ENCODE results near the gene GSTO1.
A peak's percentile ranks its signal among the peaks of the same experiment; 100 is the strongest.

The GSTO1 gene

DNA sequence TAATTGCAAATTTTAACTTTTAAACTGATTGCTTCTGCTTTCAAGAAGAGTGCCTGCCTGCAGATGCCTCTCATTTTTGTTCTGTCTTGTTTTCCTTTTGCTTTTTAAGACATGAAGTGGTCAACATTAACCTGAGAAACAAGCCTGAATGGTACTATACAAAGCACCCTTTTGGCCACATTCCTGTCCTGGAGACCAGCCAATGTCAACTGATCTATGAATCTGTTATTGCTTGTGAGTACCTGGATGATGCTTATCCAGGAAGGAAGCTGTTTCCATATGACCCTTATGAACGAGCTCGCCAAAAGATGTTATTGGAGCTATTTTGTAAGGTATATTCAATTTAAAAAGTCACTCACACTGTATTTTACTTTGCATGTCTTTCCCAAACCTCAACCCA, 23.1 kb downstream of the GSTO1 start:
- DNase-seq: no peak

DNA sequence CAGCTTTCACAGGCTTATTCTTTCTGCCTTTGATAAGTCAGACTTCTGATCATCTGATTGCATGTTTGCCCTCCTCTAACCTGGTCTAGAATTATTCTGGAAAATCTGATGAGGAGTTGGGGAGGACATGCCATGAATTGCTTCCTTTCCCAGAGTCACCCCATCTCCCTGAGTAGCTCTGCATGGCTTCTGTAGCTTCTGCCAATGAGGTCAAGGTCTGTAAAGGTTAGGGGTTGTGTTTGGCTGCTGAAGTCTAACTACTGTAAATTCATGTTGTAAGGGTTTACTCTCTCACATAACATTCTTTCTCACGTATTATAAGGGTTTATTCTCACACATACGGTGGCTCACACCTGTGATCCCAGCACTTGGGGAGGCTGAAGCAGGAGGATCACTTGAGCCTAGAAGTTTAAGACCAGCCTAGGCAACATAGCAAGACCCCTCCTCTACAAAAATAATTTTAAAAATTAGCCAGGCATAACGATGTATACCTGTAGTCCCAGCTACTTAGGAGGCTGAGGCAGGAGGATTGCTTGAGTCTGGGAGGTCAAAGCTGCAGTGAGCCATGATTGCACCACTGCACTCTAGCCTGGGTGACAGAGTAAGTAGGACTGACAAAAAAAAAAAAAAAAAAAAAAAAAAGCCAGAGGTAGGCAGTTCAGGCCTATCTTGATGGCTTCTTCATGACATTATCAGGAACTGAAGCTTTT, 25.0 kb downstream of the GSTO1 start:
- DNase-seq: no peak

DNA sequence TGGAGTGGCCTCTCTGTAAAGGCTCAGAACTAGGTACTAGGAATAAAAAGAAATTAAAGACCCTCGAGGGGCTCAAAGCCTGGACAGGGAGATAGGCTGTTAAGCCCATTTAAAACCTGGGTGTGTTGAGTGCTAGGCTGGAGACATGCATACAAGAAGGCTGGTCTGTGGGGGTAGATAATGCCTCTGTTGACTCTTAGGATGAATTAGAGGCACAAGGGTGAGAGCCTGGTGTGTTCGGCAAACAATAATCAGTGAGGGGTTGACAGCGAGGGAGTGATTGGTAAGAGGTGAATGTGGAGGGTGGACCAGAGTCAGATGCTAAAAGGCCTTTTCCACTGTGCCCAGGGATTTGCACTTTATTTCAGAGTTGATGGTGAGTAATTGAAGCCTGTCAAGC, 27.0 kb downstream of the GSTO1 start:
- no peak for DNase-seq

DNA sequence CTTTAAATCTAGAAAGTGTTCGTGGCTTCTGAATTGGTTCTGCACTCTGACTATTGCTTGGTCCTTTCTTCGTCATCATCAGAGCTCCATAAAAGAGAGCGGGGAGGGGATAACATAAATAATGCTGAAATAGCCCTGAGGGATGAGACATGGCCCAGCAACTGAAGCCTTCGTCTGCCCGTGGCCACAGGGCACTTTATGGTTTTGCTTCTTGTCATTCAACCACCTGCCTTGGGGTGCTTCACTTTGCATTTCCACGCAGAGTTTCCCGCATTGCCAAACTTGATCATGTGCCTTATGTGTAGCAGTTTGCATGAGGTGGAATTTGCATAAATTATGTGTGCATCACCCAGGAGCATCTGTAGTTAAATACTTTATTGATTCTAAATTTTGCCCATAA, 30.2 kb downstream of the GSTO1 start:
- no peak for DNase-seq

DNA sequence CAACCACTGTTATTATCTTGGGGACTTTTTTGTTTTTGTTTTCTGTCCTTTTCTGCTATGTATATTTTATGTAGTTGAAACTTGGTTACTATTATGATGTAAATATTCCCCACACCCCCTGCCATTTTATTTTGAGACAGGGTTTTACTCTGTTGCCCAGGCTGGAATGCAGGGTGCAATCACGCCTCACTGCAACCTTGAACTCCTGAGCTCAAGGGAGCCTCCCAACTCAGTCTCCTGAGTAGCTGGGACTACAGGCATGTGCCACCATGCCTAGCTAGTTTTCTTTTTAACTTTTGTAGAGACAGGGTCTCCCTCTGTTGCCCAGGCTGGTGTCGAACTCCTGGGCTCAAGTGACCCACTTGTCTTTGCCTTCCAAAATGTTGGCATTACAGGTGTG, 32.2 kb downstream of the GSTO1 start:
- DNase-seq: no peak

DNA sequence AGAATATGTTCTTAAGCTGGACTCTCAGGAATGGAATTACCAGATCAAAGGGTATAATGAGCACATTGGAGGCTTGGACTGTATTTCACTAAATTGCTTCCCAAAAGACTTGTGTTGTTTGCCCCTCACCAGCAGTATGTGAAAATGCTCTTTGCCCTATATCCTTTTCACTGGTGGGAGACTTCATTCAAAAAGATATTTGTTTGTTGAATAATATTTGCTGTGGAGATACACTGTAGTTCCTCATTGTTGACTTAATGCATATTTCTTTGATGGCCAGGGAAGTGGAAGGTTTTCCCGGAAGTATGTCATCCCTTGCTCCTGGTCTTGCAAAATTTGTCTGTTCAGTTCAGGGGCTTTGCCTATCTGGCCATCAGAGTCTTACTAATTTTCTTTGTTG, 33.7 kb downstream of the GSTO1 start:
- DNase-seq: no peak

DNA sequence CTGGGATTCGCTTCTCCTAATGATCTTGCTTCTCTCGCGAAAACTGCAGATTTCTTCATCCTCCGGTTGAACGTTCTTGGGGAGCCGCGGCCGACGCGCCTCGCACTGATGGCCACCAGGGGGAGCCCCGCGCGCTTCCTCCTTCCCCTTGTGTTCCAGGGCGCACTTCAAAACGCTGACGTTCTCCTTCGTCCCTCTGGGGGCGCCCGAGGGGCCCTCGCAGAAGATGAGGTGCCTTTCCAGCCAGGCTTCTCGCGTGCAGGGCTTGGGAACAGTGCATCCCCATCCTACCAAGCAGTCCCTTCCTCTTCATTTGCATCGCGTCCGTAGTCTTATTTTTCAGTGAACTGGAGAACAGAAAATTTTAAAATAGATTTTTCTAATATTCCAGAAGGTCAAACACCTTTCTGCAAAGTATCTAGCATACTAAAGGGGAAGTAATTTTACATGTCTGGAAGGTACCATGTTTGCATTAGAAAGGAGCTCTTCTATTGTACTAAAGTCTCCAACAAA, 36.8 kb downstream of the GSTO1 start:
- DNase-seq: peak; percentile 67

DNA sequence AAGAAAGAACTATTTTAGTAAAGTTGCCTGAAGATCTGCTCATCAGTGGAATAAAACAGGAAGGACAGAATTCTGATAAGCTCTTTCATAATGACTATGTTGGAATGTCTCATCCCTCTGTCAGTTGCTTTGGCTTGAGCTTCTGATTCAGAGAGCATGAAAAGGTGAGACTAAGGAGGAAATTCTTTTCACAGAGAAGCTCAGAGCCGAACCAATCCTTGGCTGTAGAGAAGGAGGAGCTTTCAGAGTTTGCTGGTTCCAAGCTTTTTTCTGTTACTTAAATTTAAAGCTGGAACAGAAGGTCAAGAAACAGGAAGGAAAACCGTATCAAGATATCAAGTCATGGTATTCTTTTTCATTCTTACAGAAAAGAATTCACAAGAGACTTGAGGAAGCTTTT, 38.3 kb downstream of the GSTO1 start:
- no peak for DNase-seq

DNA sequence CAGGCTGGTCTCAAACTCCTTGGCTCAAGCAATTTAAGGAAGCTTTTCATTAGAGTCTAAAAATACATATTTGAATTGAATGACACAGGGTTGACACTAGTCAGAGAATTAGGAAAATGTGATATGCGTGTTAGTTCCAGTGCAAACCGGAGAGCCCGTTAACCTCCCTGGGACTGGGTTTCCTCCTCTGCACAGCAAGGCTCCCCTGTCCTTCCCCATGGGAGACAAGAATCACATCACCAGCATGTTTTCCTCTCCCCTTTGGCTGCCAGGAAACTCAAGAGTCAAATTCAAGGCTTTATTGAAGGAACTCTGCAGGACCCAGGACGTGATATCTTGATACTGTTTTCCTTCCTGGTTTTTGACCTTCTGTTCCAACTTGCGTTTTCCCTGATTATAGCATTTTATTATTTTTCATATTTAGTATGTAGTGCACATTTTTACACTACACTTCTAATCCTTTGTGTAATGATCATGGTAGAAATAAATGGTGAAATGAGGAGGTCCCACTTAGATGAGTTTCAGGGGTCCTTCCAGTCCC, 39.2 kb downstream of the GSTO1 start:
- DNase-seq: no peak

DNA sequence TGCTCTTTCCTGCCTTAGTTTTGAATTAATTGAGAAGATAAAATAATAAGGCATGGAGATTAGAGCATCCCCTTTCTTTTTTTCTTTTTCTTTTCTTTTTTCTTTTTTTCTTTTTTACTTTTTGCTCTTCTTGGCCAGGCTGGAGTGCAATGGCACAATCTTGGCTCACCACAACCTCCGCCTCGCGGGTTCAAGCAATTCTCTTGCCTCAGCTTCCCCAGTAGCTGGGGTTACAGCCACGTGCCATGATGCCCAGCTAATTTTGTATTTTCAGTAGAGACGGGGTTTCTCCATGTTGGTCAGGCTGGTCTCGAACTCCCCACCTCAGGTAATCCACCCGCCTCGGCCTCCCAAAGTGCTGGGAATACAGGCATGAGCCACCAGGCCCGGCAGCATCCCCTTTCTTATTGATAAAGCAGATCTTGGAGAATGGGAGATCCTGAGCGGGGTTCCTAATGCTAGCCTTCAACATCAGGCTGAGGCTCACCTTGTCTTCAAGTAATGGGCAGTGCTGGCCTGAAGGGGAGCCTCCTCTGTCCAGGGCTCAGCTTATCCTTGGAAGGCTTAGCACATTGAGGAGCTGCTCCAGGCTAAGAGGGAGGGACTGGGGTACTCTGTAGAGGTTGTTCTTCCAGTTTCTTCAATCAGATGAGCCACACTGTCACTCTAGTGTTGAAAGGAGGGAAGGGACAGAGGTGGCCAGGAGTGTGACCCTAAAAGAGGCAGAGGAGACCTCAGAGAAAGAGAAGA, 42.2 kb downstream of the GSTO1 start:
- DNase-seq: no peak

DNA sequence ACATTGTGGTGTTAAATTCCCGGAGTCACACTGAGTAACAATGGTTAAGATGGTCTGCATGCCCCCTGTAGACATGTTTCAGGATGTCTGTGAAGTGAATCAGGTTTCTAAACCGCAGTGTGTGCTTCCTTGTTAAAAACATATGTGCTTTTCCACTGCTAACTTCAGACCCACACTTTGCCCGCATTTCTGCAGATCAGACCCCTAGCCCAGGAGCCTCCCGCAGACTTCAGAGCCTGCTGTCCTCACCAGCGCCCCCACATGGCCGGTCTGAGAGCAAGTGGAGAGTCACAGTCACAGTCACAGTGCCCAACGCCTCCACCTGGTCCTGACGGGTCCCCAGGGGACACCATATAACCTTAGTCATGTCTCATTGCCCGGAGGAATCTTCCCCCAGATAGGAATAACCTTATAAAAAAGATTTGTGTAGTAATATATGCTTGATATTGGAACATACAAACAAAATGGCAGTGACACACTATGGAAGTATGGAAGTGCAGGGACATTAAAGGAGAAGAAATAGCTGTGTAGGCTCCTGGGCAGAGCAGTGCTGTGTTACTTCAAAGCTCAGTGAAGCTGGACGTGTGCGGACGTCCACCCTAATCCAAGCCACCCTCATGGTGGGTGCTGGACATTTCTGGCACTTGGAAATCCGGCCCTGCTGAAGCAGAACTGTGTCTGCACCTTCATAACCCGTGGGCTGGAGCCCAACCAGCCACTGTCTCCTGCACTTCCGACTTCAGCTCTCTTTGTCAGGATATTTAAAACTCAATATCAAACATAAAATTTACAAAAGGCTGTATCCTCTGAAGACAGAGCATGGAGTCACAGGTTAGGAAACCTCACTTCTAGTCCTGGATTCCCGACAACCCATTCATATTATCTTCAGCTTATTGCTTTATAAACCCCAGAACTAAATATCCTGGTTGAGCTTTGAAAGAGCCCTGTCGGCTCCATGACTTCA, 43.3 kb downstream of the GSTO1 start:
- DNase-seq: no peak

DNA sequence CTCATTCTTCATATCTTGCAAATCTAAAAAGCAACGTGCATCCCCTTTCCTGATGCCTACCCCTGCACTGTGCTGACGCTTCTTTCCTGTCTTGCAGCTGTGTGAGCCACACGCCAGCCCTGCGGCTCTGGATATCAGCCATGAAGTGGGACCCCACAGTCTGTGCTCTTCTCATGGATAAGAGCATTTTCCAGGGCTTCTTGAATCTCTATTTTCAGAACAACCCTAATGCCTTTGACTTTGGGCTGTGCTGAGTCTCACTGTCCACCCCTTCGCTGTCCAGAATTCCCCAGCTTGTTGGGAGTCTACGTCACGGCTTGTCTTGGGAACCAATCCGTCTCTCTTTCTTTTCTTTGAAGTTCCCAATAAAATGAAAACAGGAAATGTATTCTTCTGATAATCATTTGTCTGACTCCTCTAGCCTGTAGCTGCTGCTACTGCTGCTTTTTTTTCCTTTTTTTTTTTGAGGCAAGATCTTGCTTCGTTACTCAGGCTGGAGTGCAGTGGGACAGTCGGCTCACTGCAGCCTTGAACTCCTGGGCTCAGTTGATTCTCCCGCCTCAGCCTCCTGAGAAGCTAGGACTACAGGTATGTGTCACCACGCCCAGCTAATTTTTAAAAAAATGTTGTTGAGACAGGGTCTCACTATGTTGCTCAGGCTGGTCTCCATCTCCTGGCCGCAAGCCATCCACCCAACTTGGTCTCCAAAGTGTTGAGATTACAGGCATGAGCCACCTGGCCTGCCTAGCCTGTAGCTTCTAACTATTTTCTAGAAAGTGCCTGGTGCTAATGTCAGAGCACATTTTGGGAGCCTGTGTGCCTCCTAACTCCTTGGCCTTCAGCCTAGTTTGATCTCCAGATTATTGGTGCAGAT, 44.6 kb downstream of the GSTO1 start:
- DNase-seq: no peak

DNA sequence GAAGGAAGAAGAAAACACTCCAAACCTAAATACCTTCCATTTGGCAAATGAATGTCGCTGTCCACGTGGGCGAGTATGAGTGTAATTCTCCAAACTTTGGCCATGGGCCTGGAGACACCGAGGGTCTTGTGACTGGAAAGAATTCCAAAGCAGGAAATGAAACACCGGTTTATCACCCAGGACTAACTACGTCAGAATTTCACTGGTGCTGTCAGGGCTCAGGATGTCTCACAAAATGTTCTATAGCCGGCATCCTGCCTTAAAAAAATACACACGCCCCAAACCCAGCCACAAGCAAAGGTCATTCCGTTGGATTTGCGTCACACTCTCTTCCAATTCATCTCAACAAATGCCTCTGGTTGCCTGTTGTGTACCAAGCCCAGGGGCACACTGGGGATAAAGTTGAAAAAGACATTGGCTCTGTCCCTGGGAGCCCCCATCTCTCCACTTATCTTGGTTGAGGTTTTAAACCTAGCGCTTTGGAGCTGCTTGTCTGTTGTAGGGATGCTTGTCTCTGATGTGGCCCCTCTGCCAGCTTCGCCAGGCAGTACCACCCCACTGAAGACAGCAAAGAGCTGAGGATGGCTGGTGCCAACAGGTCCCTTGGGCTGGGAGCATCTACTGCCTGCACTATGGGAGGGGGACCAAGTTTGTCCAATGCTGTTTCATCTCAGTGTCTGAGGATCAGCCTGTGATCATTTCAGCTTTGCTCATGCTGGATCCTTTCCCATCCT, 45.5 kb downstream of the GSTO1 start:
- DNase-seq: no peak

DNA sequence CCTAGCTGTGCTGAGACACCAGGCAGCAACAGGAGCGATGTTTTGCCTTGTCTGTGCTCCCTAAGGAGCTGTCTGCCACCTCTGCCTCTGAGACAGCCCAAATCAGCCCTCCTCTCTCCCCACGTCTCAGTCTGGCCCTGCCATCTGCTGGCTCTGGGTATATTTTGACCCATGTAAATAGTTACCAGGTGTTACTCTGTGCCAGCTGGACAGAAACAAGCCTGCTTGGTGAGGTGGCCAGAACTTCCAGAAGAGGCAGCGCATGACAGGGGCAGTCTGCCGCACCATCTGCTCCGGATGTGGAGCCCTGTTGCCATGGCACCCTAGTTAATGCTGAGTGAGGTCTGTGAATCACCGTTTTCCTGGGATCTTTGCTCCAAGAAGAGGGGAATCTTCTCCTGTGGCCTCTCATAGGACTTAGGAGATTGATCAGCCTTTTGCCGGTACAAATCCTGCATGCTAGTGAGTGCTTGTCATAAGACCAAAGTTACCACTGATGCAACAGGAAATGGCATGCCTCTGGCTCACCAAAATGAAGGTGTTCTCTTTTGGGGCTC, 46.1 kb downstream of the GSTO1 start:
- no peak for DNase-seq

DNA sequence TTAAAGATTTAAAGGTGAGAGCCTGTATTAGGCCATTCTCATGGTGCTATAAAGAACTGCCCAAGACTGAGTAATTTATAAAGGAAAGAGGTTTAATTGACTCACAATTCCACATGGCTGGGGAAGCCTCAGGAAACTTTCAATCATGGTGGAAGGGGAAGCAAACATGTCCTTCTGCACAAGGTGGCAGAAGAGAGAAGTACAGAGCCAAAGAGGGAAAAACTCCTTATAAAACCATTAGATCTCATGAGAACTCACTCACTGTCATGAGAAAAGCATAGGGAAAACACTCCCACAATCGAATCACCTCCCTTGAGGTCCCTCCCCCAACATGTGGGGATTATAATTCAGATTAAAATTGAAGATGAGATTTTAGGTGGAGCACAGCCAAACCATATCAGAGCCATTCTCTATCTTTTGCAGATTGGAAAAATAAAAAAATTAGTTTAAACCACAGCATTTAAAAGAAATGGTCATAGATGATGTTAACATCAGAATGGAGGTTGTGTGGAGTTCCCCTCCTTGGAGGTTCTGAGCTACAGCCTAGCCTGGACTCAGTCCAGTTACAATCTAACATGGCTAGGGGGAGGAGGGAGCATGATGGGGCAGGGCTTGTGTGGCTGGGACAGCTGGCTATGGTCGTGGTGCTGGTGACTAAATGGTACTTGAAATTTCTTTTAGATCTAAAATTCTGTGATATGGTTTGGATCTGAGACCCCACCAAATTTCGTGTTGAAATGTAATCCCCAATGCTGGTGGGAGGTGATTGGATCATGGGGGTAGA, 47.4 kb downstream of the GSTO1 start:
- DNase-seq: no peak

DNA sequence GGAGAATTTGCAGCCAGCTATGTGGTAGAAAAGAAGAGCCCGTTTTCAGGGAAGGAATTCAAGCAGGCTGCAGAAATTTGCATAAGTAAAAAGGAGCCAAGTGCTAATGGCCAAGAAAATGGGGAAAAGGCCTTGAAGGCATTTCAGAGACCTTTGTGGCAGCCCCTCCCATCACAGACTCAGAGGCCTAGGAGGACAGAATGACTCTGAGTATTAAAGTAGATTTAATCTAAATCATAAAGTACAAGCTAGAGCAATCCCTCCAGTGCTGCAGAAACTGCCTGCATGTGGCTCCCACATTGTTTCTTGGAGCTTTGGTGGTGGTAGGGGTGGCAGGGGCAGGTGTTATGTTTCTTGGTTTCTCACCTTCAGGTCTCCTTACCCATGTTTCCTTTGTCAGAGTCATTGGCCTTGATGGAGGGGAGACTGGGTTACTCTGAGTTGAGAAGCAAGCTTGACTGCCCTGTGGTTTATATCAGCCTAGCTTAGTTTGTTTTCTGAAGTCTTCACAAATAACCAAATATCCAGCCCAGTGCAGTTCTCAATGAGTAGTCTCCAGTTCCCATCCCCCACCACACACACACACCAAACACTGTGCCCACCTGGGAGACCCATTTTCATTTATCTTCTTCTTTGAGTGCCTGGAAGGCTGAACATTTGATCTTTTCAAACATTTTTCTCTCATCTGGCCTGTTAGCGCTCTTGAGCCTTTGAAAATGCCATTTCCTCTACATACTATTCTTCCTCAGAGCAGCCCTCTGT, 49.1 kb downstream of the GSTO1 start:
- peak; percentile 27 for DNase-seq

DNA sequence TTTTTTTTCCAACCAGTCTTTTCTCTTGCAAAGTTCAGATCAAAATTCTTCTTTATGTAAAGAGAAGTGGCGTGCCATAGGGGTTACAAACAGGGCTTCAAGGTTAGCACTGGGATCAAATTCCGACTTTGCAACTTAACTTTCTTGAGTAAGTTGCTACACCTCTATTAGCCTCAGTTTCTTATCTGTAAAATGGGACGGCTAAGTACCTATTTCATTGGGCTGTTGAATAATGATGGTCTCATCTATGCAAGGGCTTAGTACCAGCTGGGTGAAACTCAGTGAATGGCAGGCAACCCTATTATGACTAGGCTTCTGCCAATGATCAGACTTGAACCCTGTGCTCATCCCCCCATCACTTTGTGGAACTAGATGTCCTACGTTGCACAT, 49.7 kb downstream of the GSTO1 start:
- no peak for DNase-seq

DNA sequence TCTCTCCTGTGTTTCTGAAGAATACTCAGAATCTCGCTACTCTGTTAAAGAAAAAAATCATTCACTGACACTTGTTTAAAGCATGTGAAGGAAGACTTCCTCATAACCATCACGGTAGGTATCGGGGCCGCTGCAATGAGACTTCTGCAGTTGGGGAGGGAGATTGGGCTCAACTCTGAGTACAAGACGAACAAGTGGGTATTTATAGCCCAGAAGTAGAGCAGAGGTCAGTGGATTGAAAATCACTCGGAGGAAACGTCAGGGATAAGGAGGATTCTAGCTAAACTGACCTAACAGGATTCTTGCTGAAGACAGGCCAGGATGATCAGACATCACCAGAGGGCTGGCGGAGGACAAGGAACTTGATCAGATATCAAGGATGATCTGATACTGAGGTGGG, 50.2 kb downstream of the GSTO1 start:
- no peak for DNase-seq

DNA sequence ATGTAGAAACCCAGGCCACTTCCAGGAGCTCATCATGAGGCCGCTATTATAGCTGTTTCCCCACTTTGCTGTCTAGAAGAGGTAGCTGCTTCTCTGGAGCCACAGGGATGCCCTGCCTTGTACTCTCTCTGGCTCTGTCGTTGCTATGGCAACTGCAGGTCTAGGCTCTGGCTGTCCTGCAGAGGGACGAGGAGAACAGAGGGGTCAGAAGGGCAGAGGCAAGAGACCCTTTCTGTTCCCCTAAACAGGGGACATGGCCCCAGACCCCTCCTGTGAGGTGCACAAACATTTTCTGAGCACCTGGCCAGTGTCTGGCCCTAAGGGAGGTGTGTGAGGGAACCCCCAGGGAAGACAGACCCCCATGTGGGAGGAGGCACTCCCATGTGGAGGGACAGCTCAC, 52.2 kb downstream of the GSTO1 start:
- no peak for DNase-seq

All from NK-92 treated with Interleukin-12 subunit alpha and Interleukin-12 subunit beta, amount 100 ng/mL, for 24 hours (cell line).